T-cell (primary cell): ENCODE data around the gene PRIMA1. TPM values are rescaled to one million over a fixed set of nuclear protein-coding genes. Genes with fewer than 3 reads are reported as not detected.

Experiments
- ATAC-seq, 4 experiments: fragments of 200-7000 bp in 3 of 4; fragments of 150-1000 bp in 1 of 4; cut with Tn5 transposase; replicated peaks in 1 of 4; 1 replicate in 3 of 4; 2 replicates in 1 of 4; pipeline ENCODE4 v1.10.0; 2021; ENCODE audit warnings: moderate library complexity in 3 of 4, mild to moderate bottlenecking in 2 of 4, moderate number of reproducible peaks in 1 of 4
- CTCF ChIA-PET, 2 donors: fragments of 300-600 bp; sonication (Branson Sonifier 250); formaldehyde crosslinking; loops; one replicate each; lab custom pipeline; 2022; ENCODE audit warnings: antibody characterized with exemption in 2 of 2; lab: Charles Lee
- POLR2A ChIA-PET, 2 donors: fragments of 300-600 bp; sonication (Branson Sonifier 250); formaldehyde crosslinking; loops; one replicate each; lab custom pipeline; 2022; ENCODE audit warnings: antibody characterized with exemption in 2 of 2; lab: Charles Lee
- DNase-seq, 35 experiments: peaks; one replicate each; pipeline versions ENCODE4 v3.0.0 to v3.0.0-alpha.2; 2013 to 2023
- H3K27ac ChIP-seq: one replicate; pipeline ENCODE4 v1.5.1; 2013; ENCODE audit warnings: low read length
- H3K27me3 ChIP-seq, 2 experiments: replicated peaks in 1 of 2; 1 replicate in 1 of 2; 2 replicates in 1 of 2; pipeline versions ENCODE4 v1.6.1 to v1.7.0; 2013; ENCODE audit warnings: low read length in 1 of 2, mixed read lengths in 1 of 2; ENCODE audit not compliant: control insufficient read depth in 2 of 2, insufficient read depth in 2 of 2; ENCODE audit errors: extremely low read depth in 1 of 2
- H3K36me3 ChIP-seq, 2 donors: 1 replicate in 1 of 2; 2 replicates in 1 of 2; pipeline versions ENCODE4 v1.6.1 to v1.7.0; 2013; ENCODE audit warnings: low read length in 1 of 2; ENCODE audit not compliant: control insufficient read depth in 2 of 2, insufficient read depth in 1 of 2; ENCODE audit errors: extremely low read depth in 1 of 2
- H3K4me1 ChIP-seq, 2 experiments: 1 replicate in 1 of 2; 2 replicates in 1 of 2; pipeline versions ENCODE4 v1.6.1 to v1.7.0; 2013; ENCODE audit warnings: low read length in 2 of 2, mixed read lengths in 1 of 2; ENCODE audit not compliant: insufficient read depth in 2 of 2, control insufficient read depth in 1 of 2; ENCODE audit errors: extremely low read depth in 1 of 2
- H3K4me3 ChIP-seq, 2 donors: 1 replicate in 1 of 2; 2 replicates in 1 of 2; pipeline versions ENCODE4 v1.5.1 to v1.7.0; 2013; ENCODE audit warnings: mild to moderate bottlenecking in 2 of 2, low read length in 1 of 2, moderate library complexity in 1 of 2; ENCODE audit not compliant: control insufficient read depth in 1 of 2; ENCODE audit errors: extremely low read depth in 1 of 2
- H3K9me3 ChIP-seq: 2 replicates; pipeline ENCODE4 v1.7.0; 2013
- H3K27ac Mint-ChIP-seq, 2 donors: one replicate each; pipeline ENCODE4 v1.8.0; 2020 to 2021; ENCODE audit warnings: mild to moderate bottlenecking in 2 of 2, mixed read lengths in 2 of 2
- H3K27me3 Mint-ChIP-seq, 2 donors: one replicate each; pipeline ENCODE4 v1.8.0; 2021 to 2022; ENCODE audit warnings: mixed read lengths in 2 of 2
- H3K36me3 Mint-ChIP-seq: one replicate; pipeline ENCODE4 v1.8.0; 2021; ENCODE audit warnings: mixed read lengths
- H3K4me1 Mint-ChIP-seq, 3 donors: one replicate each; pipeline ENCODE4 v1.8.0; 2020 to 2022; ENCODE audit warnings: mixed read lengths in 3 of 3, mild to moderate bottlenecking in 1 of 3
- H3K4me3 Mint-ChIP-seq, 3 donors: one replicate each; pipeline ENCODE4 v1.8.0; 2020 to 2022; ENCODE audit warnings: mild to moderate bottlenecking in 3 of 3, mixed read lengths in 3 of 3, moderate library complexity in 3 of 3
- H3K9me3 Mint-ChIP-seq, 3 donors: one replicate each; pipeline ENCODE4 v1.8.0; 2020 to 2022; ENCODE audit warnings: mixed read lengths in 3 of 3
- WGBS: methylation state at CpG from one replicate; pipeline ENCODE4 v1.1.5; 2013; ENCODE audit warnings: missing lambda C conversion rate; ENCODE audit not compliant: insufficient coverage; 5-methylcytosine and 5-hydroxymethylcytosine counted together
- total RNA-seq, 35 experiments: library from RNA in 6 of 35; stranded (reverse) in 6 of 35; fragments of 120-200 nt in 1 of 35; gene quantifications; one replicate each; pipeline versions ENCODE4 v1.2.1 to v1.2.4 and lab custom pipeline; 2013 to 2026

PRIMA1 gene, protein sequence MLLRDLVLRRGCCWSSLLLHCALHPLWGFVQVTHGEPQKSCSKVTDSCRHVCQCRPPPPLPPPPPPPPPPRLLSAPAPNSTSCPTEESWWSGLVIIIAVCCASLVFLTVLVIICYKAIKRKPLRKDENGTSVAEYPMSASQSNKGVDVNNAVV
- total RNA-seq, result not detected
- not detected for total RNA-seq (2013)
- 0 reads per million in 29 experiments for total RNA-seq (lab: John Stamatoyannopoulos, UW)

DNA sequence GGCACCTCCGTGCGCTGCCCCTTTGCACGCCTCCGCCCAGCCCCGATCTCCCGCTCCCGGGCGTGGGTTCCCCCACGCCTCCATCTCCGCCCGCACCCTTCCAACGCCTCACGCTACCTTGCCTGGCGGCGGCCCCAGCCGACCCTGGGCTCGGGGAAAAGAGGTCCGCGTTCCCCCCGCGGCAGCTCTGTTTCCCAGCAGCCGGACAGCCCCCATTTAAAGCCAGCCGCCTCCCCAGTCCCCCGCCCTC is at the start of gene PRIMA1:
Gene PRIMA1, minus strand, starts transcription at position 193 of the 250 bp plus-strand sequence. CDS start 767 bp downstream, outside the sequence.
- no peak for ATAC-seq
- peaks cover 66 to 70% of the 10 kb centered on the region in 2 donors for H3K27me3 Mint-ChIP-seq

DNA sequence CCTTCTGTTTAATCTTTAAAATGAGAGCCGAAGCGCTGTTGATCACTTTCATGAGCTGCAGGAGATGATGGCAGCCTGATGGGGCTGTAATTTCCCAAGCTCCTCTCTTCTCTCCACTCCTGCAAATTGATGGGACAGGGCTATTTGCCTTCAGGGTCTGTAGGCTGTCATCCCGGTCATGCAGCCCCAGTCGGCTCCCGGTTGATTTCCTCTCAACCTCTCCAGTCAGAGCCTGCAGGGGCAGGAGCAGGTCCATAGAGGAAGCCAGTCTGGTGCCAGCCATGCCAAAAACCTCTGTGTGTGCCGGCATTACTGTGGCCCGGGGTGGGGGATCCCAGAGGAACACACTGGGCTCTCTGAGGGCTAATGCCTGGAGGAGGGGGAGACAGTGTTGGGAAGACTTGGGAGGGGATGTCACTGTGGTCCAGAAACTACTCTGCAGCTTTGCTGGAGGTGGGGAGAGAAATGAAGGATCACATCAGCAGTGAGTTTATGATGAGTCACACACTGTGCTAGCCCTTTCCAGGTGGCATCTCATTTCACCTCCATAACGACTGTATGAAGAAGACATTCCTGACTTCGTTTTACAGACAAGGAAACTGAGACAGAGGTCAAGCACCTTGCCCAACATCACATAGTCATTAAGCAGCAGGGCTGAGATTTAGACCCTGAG is 46.5 kb upstream of the PRIMA1 start:
- ATAC-seq, result no peak
- WGBS, result 76% methylated on average over 6 of the region's 9 CpGs
- no peaks in the 10 kb centered on the region for H3K36me3 Mint-ChIP-seq
- no peak for DNase-seq
- ChIA-PET POLR2A (no interaction called here), CTCF (no interaction called here)
- H3K27me3 Mint-ChIP-seq, result peaks cover 34% of the 10 kb centered on the region in 2 donors
- no peaks in the 10 kb centered on the region for H3K9me3 ChIP-seq
- H3K9me3 Mint-ChIP-seq, result peaks cover 0 to 8% (median 5%) of the 10 kb centered on the region in 3 donors
- H3K4me3 ChIP-seq, result no peak overlapping the region
- H3K4me1 ChIP-seq, result no peaks in the 10 kb centered on the region
- no peak overlapping the region for H3K27ac ChIP-seq
- H3K4me3 Mint-ChIP-seq, result no peak overlapping the region
- peaks cover 0 to 24% of the 10 kb centered on the region in 2 experiments for H3K27me3 ChIP-seq
- no peak overlapping the region for H3K27ac Mint-ChIP-seq
- no peaks in the 10 kb centered on the region for H3K36me3 ChIP-seq
- H3K4me1 Mint-ChIP-seq, result no peaks in the 10 kb centered on the region

More for the DNA sequence above, at the start of gene PRIMA1:
- Mint-ChIP-seq H3K9me3 (no peaks in the 10 kb centered on the region), H3K36me3 (no peaks in the 10 kb centered on the region), H3K4me3 (peak within 1 kb of the TSS in 1 of 3 donors; percentile 22), H3K27ac (no peak within 1 kb of the TSS), H3K4me1 (peaks cover 5 to 10% (median 9%) of the 10 kb centered on the region in 3 donors)
- CTCF ChIA-PET, result no interaction called here
- no peak within 1 kb of the TSS for H3K4me3 ChIP-seq
- H3K27ac ChIP-seq, result no peak within 1 kb of the TSS
- no peaks in the 10 kb centered on the region for H3K36me3 ChIP-seq
- no peaks in the 10 kb centered on the region for H3K4me1 ChIP-seq
- no peak for DNase-seq
- WGBS, result 6% methylated on average over 24 of the region's 24 CpGs
- POLR2A ChIA-PET, result no interaction called here
- no peaks in the 10 kb centered on the region for H3K9me3 ChIP-seq
- H3K27me3 ChIP-seq, result peaks cover 6 to 44% of the 10 kb centered on the region in 2 experiments

DNA sequence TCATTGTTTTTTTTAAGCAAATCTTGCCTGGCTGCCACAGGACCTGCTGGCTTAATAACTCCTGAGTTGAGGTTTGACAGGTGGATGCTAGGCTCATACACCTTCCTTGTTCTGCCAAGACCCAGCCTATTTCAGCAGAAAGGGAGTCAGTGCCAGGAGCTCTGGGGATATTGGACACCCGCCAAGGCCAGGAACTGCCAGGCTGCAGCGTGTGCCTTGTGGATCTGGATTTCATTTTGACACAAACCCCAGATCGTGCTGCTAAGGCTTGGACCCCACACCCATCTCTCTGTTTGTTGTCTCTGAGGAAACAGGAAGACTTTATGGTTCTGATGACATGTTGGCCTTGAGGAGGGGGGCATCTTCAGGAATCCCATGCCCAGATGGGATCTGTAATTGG is 44.4 kb upstream of the PRIMA1 start:
- Histone ChIP-seq H3K27me3 (peaks cover 0 to 23% of the 10 kb centered on the region in 2 experiments), H3K36me3 (no peaks in the 10 kb centered on the region), H3K27ac (no peak overlapping the region), H3K4me1 (no peaks in the 10 kb centered on the region), H3K4me3 (no peak overlapping the region), H3K9me3 (no peaks in the 10 kb centered on the region)
- Mint-ChIP-seq H3K4me3 (no peak overlapping the region), H3K36me3 (no peaks in the 10 kb centered on the region), H3K27me3 (peaks cover 28 to 38% of the 10 kb centered on the region in 2 donors), H3K4me1 (no peaks in the 10 kb centered on the region), H3K27ac (no peak overlapping the region), H3K9me3 (peaks cover 0 to 8% (median 5%) of the 10 kb centered on the region in 3 donors)
- ChIA-PET CTCF (no interaction called here), POLR2A (no interaction called here)
- WGBS, result 71% methylated on average over 1 of the region's 3 CpGs
- ATAC-seq (no peak), DNase-seq (no peak)

DNA sequence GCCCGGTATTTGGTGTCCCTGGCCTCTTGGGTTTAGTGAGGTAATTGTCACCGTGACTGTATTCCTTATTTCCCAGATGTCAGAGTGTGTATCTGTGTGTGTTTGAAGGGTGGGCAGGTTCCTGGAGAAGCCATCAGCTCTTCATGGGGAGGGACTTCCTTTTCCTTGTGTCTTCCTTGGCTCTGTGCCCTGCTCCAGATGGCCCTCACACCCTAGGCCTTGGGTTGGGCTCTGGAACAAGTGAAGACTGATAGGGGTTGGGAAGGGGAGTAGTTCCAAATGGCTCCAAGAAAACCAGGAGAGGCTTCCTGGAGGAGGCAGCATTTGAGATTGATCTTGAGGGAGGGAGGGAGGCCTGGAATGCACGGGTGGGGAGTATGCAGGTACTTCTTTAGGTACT is 43.8 kb upstream of the PRIMA1 start:
- H3K9me3 ChIP-seq, result no peaks in the 10 kb centered on the region
- H3K27me3 ChIP-seq, result peaks cover 0 to 22% of the 10 kb centered on the region in 2 experiments
- no peak for DNase-seq
- no peak overlapping the region for H3K4me3 ChIP-seq
- Mint-ChIP-seq H3K4me3 (no peak overlapping the region), H3K27ac (no peak overlapping the region), H3K27me3 (peaks cover 26 to 38% of the 10 kb centered on the region in 2 donors), H3K4me1 (no peaks in the 10 kb centered on the region), H3K36me3 (no peaks in the 10 kb centered on the region), H3K9me3 (peaks cover 0 to 8% (median 5%) of the 10 kb centered on the region in 3 donors)
- H3K36me3 ChIP-seq, result no peaks in the 10 kb centered on the region
- POLR2A ChIA-PET, result no interaction called here
- CTCF ChIA-PET, result no interaction called here
- no peak for ATAC-seq
- no peak overlapping the region for H3K27ac ChIP-seq
- H3K4me1 ChIP-seq, result no peaks in the 10 kb centered on the region
- WGBS, result 50% methylated on average over 1 of the region's 3 CpGs

DNA sequence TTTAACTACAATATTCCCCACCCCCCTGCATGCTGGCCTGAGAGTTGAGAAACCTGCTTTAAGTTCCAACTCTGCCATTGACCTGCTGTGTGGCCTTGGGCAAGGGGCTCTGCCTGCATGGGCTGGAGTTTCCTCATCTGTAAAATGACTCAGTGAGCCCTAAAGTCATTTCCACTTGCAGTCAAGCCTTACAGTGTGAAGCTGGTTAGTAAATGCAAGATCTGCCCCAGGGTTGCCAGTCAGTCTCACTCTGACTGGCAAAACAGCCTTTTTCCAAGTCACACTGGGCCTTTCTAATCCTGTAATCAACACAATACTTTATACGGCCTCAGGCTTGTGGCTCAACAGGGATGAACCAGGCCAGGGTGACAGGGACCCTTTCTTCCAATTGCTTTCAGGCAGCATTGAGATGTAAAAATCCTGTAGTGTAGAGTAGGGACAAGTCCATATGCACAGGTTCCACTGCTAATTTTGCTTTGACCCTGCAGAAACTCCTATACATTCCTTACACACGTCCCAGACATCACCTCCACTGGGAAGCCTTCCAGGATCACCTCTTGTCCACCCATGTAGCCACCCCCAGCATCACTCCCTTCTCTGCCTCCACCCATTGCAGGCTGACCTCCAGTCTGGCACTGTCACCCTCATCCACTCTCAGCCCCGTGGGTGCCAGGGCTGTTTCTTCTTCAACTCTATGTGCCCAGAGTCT is 42.6 kb upstream of the PRIMA1 start:
- Histone ChIP-seq H3K27me3 (peaks cover 0 to 25% of the 10 kb centered on the region in 2 experiments), H3K4me1 (no peaks in the 10 kb centered on the region), H3K9me3 (no peaks in the 10 kb centered on the region), H3K27ac (no peak overlapping the region), H3K36me3 (no peaks in the 10 kb centered on the region), H3K4me3 (no peak overlapping the region)
- ChIA-PET CTCF (no interaction called here), POLR2A (no interaction called here)
- 22% methylated on average over 1 of the region's 3 CpGs for WGBS
- Mint-ChIP-seq H3K4me1 (no peaks in the 10 kb centered on the region), H3K9me3 (peaks cover 0 to 3% (median under 1%) of the 10 kb centered on the region in 3 donors), H3K36me3 (no peaks in the 10 kb centered on the region), H3K27me3 (peaks cover 23 to 35% of the 10 kb centered on the region in 2 donors), H3K4me3 (no peak overlapping the region), H3K27ac (no peak overlapping the region)
- DNase-seq (no peak), ATAC-seq (no peak)

DNA sequence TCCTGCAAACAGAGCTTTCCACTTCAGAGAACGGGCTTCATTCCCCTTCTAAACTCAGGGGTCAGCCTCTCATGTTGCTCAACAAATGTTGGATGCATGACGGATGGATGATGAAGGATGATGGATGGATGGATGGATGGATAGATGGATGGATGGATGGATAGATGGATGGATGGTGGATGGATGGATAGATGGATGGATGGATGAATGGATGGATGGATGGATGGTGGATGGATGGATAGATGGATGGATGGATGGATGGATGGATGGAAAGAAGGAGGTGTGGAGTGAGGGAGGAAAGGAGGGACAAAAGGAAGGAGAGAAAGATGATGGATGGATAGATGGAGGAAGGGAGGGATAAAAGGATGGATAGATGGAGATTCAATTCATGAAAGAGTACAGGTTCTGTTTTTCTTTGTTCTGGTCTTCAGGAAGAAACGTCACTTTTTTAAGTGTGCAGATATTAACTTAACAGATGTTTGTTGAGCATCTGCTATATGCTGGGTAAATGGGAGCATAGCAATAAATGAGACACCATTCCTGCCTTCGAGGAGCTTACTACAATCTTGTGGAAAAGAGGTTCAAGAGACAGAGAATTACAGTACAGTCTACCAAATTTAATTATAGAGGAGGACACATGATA is 41.7 kb upstream of the PRIMA1 start:
- CTCF ChIA-PET, result no interaction called here
- DNase-seq, result no peak
- H3K36me3 ChIP-seq, result no peaks in the 10 kb centered on the region
- ATAC-seq, result no peak
- H3K27me3 ChIP-seq, result peaks cover 0 to 29% of the 10 kb centered on the region in 2 experiments
- no peaks in the 10 kb centered on the region for H3K4me1 Mint-ChIP-seq
- WGBS, result 46% methylated on average over 2 of the region's 4 CpGs
- no peak overlapping the region for H3K4me3 Mint-ChIP-seq
- no peak overlapping the region for H3K27ac Mint-ChIP-seq
- no peak overlapping the region for H3K4me3 ChIP-seq
- no peaks in the 10 kb centered on the region for H3K9me3 ChIP-seq
- peaks cover 24 to 35% of the 10 kb centered on the region in 2 donors for H3K27me3 Mint-ChIP-seq
- H3K36me3 Mint-ChIP-seq, result no peaks in the 10 kb centered on the region
- no peaks in the 10 kb centered on the region for H3K9me3 Mint-ChIP-seq
- POLR2A ChIA-PET, result no interaction called here
- H3K4me1 ChIP-seq, result no peaks in the 10 kb centered on the region
- H3K27ac ChIP-seq, result no peak overlapping the region
